Activated CD4-positive, alpha-beta T cell treated with anti-CD3 and anti-CD28 coated beads for 36 hours (primary cell): ENCODE data around the gene SH2D5. TPM values are rescaled to one million over a fixed set of nuclear protein-coding genes. Genes with fewer than 3 reads are reported as not detected.

Experiments used
- ATAC-seq: fragments of 200-7000 bp; cut with Tn5 transposase; one replicate; pipeline ENCODE4 v1.10.0; 2021; ENCODE audit warnings: mild to moderate bottlenecking, moderate library complexity
- CTCF ChIA-PET: fragments of 350-600 bp; sonication (Branson Sonifier 250); formaldehyde crosslinking; loops from one replicate; lab custom pipeline; 2021; ENCODE audit warnings: antibody characterized with exemption; lab: Charles Lee
- POLR2A ChIA-PET: fragments of 350-600 bp; sonication (Branson Sonifier 250); formaldehyde crosslinking; loops from one replicate; lab custom pipeline; 2021; ENCODE audit warnings: antibody characterized with exemption, inconsistent platforms; lab: Charles Lee
- DNase-seq: peaks from one replicate; pipeline ENCODE4 v3.0.0-alpha.2; 2020
- H3K27ac Mint-ChIP-seq: one replicate; pipeline ENCODE4 v1.8.0; 2021; ENCODE audit warnings: mixed read lengths
- H3K27me3 Mint-ChIP-seq: one replicate; pipeline ENCODE4 v1.8.0; 2021; ENCODE audit warnings: mixed read lengths
- H3K36me3 Mint-ChIP-seq: one replicate; pipeline ENCODE4 v1.8.0; 2021; ENCODE audit warnings: low read depth, mixed read lengths
- H3K4me1 Mint-ChIP-seq: one replicate; pipeline ENCODE4 v1.8.0; 2021; ENCODE audit warnings: mixed read lengths
- H3K4me3 Mint-ChIP-seq: one replicate; pipeline ENCODE4 v1.8.0; 2021; ENCODE audit warnings: mild to moderate bottlenecking, moderate library complexity, mixed read lengths
- H3K9me3 Mint-ChIP-seq: one replicate; pipeline ENCODE4 v1.8.0; 2021; ENCODE audit warnings: low read depth, mixed read lengths
- intact Hi-C, 2 experiments: fragments of 100-400 bp; cut with DNase I in 1 of 2; cut with micrococcal nuclease in 1 of 2; formaldehyde crosslinking; loops; one replicate each; pipeline versions ENCODE4 v1.14.2 to v1.15.1; 2022 to 2024; cut with DNase I, micrococcal nuclease
- total RNA-seq, 2 experiments: library from RNA; stranded (reverse); gene quantifications; one replicate each; pipeline ENCODE4 v1.2.3, GENCODE V29; 2021

The SH2D5 gene
- total RNA-seq, 2 experiments from 2014 or later: 0.32 to 0.51 TPM

DNA sequence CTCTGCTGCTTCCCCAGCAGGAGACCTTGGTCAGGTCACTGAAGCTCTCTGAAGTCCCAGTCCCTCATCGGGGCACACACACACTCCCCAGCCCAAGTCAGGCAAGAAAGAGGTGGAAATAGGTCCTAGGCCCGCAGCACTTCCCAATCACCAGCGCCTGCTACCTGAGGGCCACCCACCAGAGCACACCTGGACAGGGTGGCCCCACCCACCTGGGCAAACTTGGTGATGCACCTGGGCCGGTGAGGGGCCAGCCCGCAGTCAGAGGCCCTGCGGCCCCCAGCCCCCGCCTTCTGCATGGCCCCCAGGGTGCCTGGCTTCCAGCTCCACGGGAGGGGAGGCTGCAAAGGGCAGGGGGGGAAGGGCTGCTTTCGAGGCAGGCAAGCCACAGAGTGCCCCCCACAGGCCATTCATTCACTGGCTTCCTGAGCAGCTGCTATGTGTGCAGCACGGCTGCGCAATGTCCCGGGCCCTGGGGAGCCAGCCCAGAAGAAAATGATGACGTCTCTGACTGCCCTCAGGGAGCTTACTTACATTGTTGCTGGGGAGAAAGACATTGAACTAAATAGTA, 4.7 kb downstream of the SH2D5 start:
- peaks cover 21% of the 10 kb centered on the region for H3K27me3 Mint-ChIP-seq
- intact Hi-C loops: no loop called here

DNA sequence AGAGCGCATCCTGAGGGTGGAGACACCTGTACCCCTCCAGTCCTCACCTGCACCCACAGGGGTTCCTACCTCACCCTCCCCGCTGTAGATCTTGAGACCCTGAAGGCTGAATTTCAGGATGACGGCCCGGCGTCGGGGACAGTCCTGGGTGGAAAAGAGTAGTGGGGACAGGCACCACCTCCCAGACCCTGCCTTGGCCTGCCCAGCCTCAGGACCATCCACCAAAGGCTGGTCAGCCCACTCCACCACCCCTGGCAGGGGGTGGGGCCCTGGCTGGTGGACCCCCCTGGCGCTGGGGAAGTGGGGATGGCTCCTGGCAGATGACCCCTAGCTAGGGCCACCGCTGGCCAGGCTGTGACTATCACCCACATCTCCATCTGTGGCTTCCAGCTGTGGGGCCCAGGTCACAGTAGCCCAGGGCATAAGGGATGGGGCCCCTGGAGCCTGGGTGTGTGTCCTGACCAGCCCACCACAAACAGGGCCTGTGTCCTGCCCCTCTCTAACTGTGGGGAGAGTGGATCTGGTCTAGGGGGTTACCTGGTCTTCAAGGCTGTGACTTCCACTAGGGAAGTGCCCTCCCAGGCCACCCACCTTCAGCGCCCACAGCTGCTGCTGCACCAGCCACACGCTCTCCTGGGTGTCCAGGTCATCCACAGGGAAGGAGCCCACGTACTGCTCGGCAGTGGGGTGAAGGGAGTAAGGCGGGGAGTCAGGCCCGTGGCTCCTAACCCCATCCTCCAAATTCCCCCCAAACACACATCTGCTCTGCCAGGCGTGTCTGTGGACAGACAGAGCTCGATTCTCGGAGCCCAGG, 5.4 kb downstream of the SH2D5 start:
- intact Hi-C loops: no loop called here
- H3K36me3 Mint-ChIP-seq: no peaks in the 10 kb centered on the region
- H3K27me3 Mint-ChIP-seq: peaks cover 19% of the 10 kb centered on the region
- CTCF ChIA-PET: interaction anchor here (1.2 kb wide), 1 partner anchor 42 kb away, joined by 3 read pairs; no protein-coding TSS in a partner anchor
- H3K4me1 Mint-ChIP-seq: peaks cover 2% of the 10 kb centered on the region
- DNase-seq (no peak), ATAC-seq (no peak)
- POLR2A ChIA-PET: no interaction called here
- no peak overlapping the region for H3K27ac Mint-ChIP-seq
- H3K4me3 Mint-ChIP-seq: no peak overlapping the region
- H3K9me3 Mint-ChIP-seq: no peaks in the 10 kb centered on the region

More for the DNA sequence above, 4.7 kb downstream of the SH2D5 start:
- Mint-ChIP-seq H3K27ac (no peak overlapping the region), H3K4me1 (peaks cover 8% of the 10 kb centered on the region), H3K9me3 (no peaks in the 10 kb centered on the region), H3K36me3 (no peaks in the 10 kb centered on the region), H3K4me3 (no peak overlapping the region)
- POLR2A ChIA-PET: no interaction called here
- ATAC-seq: no peak
- CTCF ChIA-PET: interaction anchor here (0.7 to 1.5 kb wide), 4 partner anchors 8 to 61 kb away, joined by 3 to 5 read pairs (median 3); no protein-coding TSS in a partner anchor
- no peak for DNase-seq

DNA sequence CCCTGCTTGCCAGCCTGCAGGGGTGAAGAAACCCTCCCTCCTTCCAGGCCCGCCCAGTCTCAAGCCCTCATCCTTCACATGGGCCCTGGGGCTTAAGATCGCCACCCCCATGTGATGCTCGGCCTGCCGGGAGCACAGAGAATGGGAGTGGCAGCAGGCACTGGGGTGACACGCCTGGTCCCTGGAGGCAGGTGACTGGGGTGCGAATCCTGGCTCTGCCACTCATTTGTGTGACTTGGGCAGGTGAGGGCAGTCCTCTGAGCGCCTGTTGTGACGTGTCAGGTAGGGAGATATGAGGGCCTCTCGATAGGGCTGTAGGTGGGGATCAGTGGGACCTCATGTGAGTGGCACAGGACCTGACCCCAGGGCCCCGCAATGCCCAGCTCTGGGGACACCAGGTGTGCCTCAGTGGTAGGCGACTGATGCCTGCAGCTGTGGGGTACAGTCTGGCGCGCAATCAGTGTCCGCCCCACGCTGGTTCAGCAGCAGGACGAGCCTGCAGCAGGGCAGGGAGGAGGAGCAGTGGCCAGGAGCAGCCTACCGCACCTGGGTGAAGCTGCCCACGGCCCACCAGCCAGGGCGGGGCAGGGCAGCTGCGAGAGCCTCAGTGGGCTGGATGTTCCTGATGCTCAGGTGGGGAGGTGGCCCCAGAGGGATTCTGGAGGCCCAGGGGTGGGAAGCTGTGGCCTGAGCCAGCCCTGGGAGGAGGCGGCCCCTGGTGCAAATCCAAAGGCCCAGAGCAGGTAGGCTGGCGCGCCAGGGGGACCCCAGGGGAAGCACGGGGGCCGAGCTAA, 6.2 kb downstream of the SH2D5 start:
- no peak for ATAC-seq
- POLR2A ChIA-PET: no interaction called here
- CTCF ChIA-PET: no interaction called here

DNA sequence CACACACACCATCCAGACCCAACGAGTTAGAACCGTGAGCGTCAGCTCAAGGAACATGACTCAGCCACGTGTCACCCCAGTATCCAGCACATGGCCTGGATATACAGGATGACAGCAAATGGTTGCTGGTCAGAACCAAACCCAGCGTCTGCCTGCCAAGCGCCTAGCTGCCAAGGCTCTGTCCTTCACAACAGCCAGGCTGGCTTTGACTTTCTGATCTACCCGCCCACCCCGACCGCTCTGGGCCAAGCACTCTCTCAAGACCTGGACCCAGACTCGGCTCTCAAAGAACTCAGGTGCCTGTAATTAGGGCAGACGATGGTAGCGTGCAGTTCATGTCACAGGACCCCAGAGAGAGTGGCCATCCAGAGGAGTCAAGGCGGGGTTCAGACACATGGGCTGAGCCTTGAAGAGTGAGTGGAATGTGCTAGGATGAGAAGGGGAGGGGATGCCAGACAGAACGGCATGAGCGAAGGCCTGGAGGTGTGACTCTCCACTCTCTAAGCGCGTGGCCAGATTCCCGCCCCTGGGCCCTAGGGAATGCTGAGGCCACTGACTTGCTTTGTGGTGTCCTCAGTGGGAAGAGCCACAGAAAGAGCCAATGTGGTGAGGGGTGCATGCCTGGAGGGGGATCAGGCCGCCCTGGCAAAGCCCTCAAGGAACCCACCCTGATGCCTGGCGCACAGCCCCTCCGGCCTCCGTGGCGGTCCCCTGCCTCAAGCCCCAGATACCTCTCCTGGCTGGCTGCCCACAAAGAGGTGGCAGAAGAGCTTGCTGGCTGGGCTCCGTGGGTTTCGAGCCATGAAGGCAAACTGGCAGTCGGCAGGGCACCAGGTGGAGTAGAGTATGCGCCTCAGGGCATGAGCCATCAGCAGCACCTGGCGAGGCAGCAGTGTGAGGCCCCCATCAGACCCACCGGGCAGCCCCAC, 7.0 kb downstream of the SH2D5 start:
- Mint-ChIP-seq H3K27ac (no peak overlapping the region), H3K27me3 (peaks cover 12% of the 10 kb centered on the region), H3K4me1 (no peaks in the 10 kb centered on the region), H3K9me3 (no peaks in the 10 kb centered on the region), H3K36me3 (no peaks in the 10 kb centered on the region), H3K4me3 (no peak overlapping the region)
- intact Hi-C loops: no loop called here
- DNase-seq (no peak), ATAC-seq (no peak)
- ChIA-PET POLR2A (no interaction called here), CTCF (no interaction called here)

More for the DNA sequence above, 6.2 kb downstream of the SH2D5 start:
- intact Hi-C loops: no loop called here
- Mint-ChIP-seq H3K4me3 (no peak overlapping the region), H3K9me3 (no peaks in the 10 kb centered on the region), H3K27me3 (peaks cover 17% of the 10 kb centered on the region), H3K4me1 (peaks cover under 1% of the 10 kb centered on the region), H3K36me3 (no peaks in the 10 kb centered on the region), H3K27ac (no peak overlapping the region)
- no peak for DNase-seq

DNA sequence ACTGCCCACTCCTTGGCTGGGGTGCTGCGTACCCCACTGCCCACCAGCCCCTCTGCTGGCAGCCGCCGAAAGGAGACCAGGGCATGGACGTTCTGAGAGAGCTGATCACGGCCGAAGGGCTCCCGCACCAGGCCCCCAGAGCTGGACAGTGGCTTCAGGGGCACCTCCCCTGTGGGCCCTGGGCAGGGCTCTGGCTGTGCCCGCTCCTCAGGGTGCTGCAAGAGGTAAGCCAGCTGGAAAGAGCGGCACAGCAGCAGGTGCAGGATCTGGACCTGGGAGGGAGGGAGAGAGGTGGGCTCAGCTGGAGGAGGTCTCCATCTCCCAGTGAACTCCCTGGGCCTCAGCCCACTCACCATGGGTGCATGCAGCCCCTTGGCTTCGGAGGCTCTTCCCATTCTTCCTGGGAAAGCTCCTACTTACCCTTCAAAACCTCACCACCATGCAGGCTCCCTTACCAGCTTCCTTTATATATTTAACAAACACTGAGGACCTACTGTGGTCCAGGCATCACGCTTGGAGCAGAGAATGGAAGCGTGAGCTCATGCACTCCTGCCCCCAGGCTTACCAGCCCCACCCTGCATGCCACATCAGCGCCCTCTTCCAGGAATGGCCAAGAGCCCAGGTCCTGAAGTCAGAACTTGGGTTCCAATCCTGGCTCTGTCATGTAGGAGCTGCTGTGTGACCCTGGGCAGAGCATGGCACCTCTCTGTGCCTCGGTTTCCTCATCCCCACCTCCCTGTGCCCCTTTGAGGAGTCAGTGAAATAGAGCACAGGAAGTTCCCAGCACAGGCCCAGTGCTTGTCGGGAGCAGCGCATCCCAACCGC, 7.9 kb downstream of the SH2D5 start:
- intact Hi-C loops: no loop called here
- POLR2A ChIA-PET: no interaction called here
- peaks cover 9% of the 10 kb centered on the region for H3K27me3 Mint-ChIP-seq
- H3K36me3 Mint-ChIP-seq: no peaks in the 10 kb centered on the region
- ATAC-seq: no peak
- H3K4me3 Mint-ChIP-seq: no peak overlapping the region
- CTCF ChIA-PET: interaction anchor here (0.5 kb wide), 1 partner anchor 36 kb away, joined by 5 read pairs; no protein-coding TSS in a partner anchor
- H3K27ac Mint-ChIP-seq: no peak overlapping the region
- no peak for DNase-seq
- H3K9me3 Mint-ChIP-seq: no peaks in the 10 kb centered on the region
- H3K4me1 Mint-ChIP-seq: no peaks in the 10 kb centered on the region

DNA sequence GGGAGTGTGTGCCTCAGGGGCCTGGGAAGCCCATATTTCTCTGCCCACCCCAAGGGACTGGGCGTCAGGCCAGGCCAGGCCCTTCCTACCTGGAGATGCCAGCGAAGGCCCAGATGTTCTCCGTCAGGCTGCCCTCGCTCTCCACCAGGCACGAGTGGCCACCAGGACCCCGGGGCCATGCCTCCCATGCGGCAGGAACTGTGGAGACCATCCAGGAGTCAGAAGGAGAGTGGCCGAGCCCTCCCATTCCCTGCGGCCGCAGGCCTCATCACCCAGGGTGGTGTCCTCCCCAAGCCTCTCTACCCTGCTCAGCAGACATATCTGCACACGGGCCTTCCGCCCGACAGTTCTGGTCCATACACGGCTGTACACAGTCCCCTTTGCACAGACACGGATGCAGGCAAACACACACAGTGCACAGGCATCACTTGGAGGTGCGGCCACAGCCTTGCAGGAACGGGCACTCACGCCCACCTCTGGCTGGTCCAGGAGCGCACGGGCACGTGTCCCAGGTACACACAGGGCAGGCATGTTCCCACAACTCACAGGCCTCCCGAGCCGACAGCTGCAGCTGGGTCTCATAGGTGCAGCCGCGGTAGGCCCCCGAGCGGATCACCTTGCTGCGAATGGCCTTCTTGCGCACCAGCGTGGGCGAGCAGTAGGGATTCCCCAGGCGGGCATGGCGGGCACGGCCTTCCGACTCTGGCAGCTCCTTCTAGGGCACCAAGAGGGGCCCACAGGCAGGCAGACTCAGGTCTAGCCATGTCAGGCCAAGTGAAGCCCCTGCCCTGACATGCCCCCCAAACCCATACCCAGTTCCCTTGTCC, 8.8 kb downstream of the SH2D5 start:
- H3K27ac Mint-ChIP-seq: no peak overlapping the region
- ChIA-PET POLR2A (no interaction called here), CTCF (interaction anchor here (0.5 kb wide), 1 partner anchor 37 kb away, joined by 5 read pairs; no protein-coding TSS in a partner anchor)
- peaks cover 10% of the 10 kb centered on the region for H3K27me3 Mint-ChIP-seq
- no peak overlapping the region for H3K4me3 Mint-ChIP-seq
- no peaks in the 10 kb centered on the region for H3K36me3 Mint-ChIP-seq
- H3K9me3 Mint-ChIP-seq: no peaks in the 10 kb centered on the region
- ATAC-seq: no peak
- no peak for DNase-seq
- intact Hi-C loops: no loop called here
- H3K4me1 Mint-ChIP-seq: peaks cover 1% of the 10 kb centered on the region

DNA sequence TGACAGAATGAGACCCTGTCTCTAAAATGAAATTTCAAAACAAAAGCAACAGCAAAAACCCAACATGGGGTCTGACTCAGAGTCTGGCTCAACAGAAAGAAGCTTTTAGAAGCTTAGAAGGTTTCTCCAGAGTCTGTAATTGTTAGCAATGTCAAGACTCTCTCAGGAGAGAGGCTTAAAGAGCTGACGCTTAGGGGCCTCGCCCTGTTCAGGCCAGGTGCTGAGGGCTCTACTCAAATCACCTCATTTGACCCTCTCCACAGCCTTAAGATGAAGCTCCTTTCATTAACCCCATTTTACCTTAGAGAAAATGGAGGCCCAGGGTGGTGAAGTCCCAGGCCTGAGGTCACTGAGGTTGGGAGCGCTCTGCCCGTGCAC, 9.4 kb downstream of the SH2D5 start:
- no peak for ATAC-seq
- Mint-ChIP-seq H3K27ac (no peak overlapping the region), H3K36me3 (no peaks in the 10 kb centered on the region), H3K9me3 (no peaks in the 10 kb centered on the region), H3K4me3 (no peak overlapping the region), H3K27me3 (peaks cover 11% of the 10 kb centered on the region), H3K4me1 (peaks cover 2% of the 10 kb centered on the region)
- DNase-seq: no peak
- POLR2A ChIA-PET: no interaction called here
- CTCF ChIA-PET: no interaction called here
- intact Hi-C loops: no loop called here

DNA sequence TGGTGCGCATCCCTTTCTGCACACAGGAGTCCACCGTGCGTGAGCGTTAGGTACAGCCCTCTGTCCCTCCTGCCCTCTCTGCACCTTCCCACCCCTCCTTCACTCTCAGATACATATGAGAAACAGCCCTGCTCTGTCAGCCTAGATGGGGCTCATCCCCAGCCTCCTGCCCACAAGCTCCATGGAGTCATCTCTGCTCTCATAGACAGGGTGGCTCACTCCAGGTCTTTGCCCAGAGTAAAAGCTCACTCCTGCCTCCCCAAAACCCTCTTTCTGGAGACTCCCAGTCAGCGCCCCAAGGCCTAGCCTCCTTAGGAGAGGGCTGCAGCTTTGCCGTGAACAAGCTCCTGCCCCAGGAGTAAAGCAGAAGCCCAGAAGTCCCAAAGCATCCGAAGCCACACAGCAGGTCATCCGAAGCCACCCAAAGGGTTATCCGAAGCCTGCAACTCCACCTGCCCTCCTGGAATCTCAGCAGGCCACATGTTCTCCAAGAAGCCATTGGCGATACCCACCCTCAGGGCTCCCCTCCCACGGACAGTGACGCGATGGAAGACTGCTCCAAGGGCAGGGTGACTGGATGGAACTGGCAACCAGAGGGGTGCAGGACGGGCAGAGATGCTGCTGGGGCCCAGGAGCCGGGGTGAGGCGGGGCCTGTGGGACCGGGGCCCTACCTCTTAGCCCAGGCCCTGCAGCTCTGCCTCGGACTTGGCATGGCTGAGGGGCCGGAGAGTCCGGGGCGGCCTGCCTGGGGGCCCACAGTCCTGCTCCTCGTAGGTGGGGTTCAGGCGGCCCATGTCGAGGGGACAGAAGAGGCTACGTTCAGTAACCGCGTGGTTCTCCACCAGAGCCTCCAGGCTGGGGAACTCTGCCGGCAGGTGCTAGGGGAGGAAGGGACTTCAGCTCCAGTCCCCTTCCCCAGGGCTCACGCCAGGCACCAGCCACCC, 11.1 kb downstream of the SH2D5 start:
- ATAC-seq: no peak
- H3K36me3 Mint-ChIP-seq: no peaks in the 10 kb centered on the region
- peaks cover 15% of the 10 kb centered on the region for H3K27me3 Mint-ChIP-seq
- H3K27ac Mint-ChIP-seq: no peak overlapping the region
- H3K9me3 Mint-ChIP-seq: no peaks in the 10 kb centered on the region
- POLR2A ChIA-PET: no interaction called here
- H3K4me1 Mint-ChIP-seq: peaks cover 5% of the 10 kb centered on the region
- CTCF ChIA-PET: interaction anchor here (0.6 kb wide), 1 partner anchor 1324 kb away, joined by 3 read pairs; no protein-coding TSS in a partner anchor
- no peak overlapping the region for H3K4me3 Mint-ChIP-seq
- DNase-seq: no peak
- intact Hi-C loops: no loop called here

DNA sequence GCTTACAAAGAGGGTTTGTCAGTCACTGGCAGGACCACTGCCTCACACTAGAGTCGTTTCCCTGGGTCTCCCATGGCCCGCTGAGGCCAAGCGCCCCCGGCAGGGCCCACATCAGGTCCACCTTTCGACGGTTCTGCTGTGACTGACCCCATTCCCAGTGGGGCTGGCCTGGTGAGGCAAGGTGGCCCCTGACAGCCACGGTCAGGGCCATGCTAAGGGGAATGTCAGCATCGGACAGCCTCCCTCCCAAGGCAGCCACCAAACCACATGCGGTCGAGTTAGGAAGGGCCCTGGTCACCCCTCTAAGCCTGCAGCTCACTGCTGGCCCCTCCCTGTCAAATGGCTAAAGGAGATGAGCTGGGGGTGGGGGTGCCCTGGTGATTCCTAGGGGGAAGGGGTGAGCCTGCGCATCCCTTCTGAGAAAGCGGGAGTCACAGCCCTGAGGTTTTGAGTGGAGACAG, 11.8 kb downstream of the SH2D5 start:
- no peak overlapping the region for H3K4me3 Mint-ChIP-seq
- H3K9me3 Mint-ChIP-seq: no peaks in the 10 kb centered on the region
- H3K4me1 Mint-ChIP-seq: peaks cover 8% of the 10 kb centered on the region
- H3K36me3 Mint-ChIP-seq: no peaks in the 10 kb centered on the region
- POLR2A ChIA-PET: interaction anchor here (0.6 kb wide), 1 partner anchor 1790 kb away, joined by 4 read pairs; no protein-coding TSS in a partner anchor
- ATAC-seq (no peak), DNase-seq (no peak)
- no peak overlapping the region for H3K27ac Mint-ChIP-seq
- H3K27me3 Mint-ChIP-seq: peaks cover 20% of the 10 kb centered on the region
- intact Hi-C loops: no loop called here
- CTCF ChIA-PET: interaction anchor here (0.6 kb wide), 1 partner anchor 1323 kb away, joined by 3 read pairs; no protein-coding TSS in a partner anchor
